HCT116 (cell line): ENCODE results near the gene TRIM29. TPM values are rescaled to one million over a fixed set of nuclear protein-coding genes. Genes with fewer than 3 reads are reported as not detected.

ENCODE experiments used
- ATAC-seq: fragments of 200-7000 bp; cut with Tn5 transposase; 2 replicates; pipeline ENCODE4 v1.9.1; 2020; ENCODE audit warnings: mild to moderate bottlenecking, moderate library complexity
- BruUV-seq: library from RNA; stranded (reverse); fragments of 400-500 nt; replicated peaks from 2 replicates; lab custom pipeline; 2021; lab: Mats Ljungman, UMichigan
- CTCF ChIA-PET: fragments of 300-600 bp; sonication (Branson Sonifier 250); formaldehyde crosslinking; loops from one replicate; lab custom pipeline; 2021; ENCODE audit warnings: antibody characterized with exemption; lab: Charles Lee
- POLR2A ChIA-PET: fragments of 300-600, 350-600 bp; sonication (Branson Sonifier 250); formaldehyde crosslinking; loops from one replicate; lab custom pipeline; 2021; ENCODE audit warnings: antibody characterized with exemption; lab: Charles Lee
- RAD21 ChIA-PET, 2 experiments: fragments of 300-600 bp; sonication (Branson Sonifier 250); formaldehyde crosslinking; loops; one replicate each; lab custom pipeline; 2023; ENCODE audit warnings: low total read pairs in 2 of 2; ENCODE audit not compliant: uncharacterized antibody in 2 of 2, unreplicated experiment in 2 of 2, low non-redundant PET in 1 of 2; lab: Charles Lee
- DNase-seq: peaks from one replicate; pipeline ENCODE4 v3.0.0-alpha.2; 2010; ENCODE audit warnings: low read depth, low spot score
- H2AFZ ChIP-seq: fragments of 200-600 bp; shearing (Covaris generic), sonication (generic); 2 replicates; pipeline ENCODE4 v1.6.1; 2017; ENCODE audit warnings: low read depth, mixed run types, mixed read lengths, antibody characterized with exemption, low read length; ENCODE audit not compliant: poor library complexity, severe bottlenecking
- H3K27ac ChIP-seq: 2 replicates; pipeline ENCODE4 v1.5.1; 2012; ENCODE audit warnings: low read depth, low read length
- H3K27me3 ChIP-seq: fragments of 200-600 bp; sonication (generic); 2 replicates; pipeline ENCODE4 v1.6.1; 2016; ENCODE audit warnings: mixed run types, low read length, mixed read lengths; ENCODE audit not compliant: insufficient read depth
- H3K36me3 ChIP-seq, 2 experiments: fragments of 200-500 bp in 1 of 2; fragments of 200-600 bp in 1 of 2; sonication (Bioruptor generic) in 1 of 2; sonication (generic) in 1 of 2; 2 replicates each; pipeline versions ENCODE4 v1.5.1 to v1.6.1; 2014 to 2016; ENCODE audit warnings: low read length in 2 of 2, inconsistent platforms in 1 of 2, mixed read lengths in 1 of 2, mixed run types in 1 of 2; ENCODE audit not compliant: insufficient read depth in 2 of 2, control insufficient read depth in 1 of 2
- H3K4me1 ChIP-seq, 2 experiments: fragments of 200-600 bp in 1 of 2; sonication (generic) in 1 of 2; 2 replicates each; pipeline versions ENCODE4 v1.5.1 to v1.6.1; 2012 to 2017; ENCODE audit warnings: low read length in 2 of 2, inconsistent platforms in 1 of 2, mild to moderate bottlenecking in 1 of 2, mixed read lengths in 1 of 2, mixed run types in 1 of 2, moderate library complexity in 1 of 2; ENCODE audit not compliant: insufficient read depth in 2 of 2, control insufficient read depth in 1 of 2
- H3K4me2 ChIP-seq: fragments of 200-600 bp; sonication (generic); 2 replicates; pipeline ENCODE4 v1.6.1; 2017; ENCODE audit warnings: mixed run types, low read length, mixed read lengths
- H3K4me3 ChIP-seq, 2 experiments: fragments of 200-600 bp in 1 of 2; sonication (generic) in 1 of 2; replicated peaks in 1 of 2; 2 replicates each; pipeline ENCODE4 v1.5.1; 2011 to 2016; ENCODE audit warnings: low read length in 2 of 2, control low read depth in 1 of 2, low read depth in 1 of 2, mild to moderate bottlenecking in 1 of 2, mixed read lengths in 1 of 2, mixed run types in 1 of 2
- H3K79me2 ChIP-seq: fragments of 200-600 bp; sonication (generic); 2 replicates; pipeline ENCODE4 v1.6.1; 2017; ENCODE audit warnings: mild to moderate bottlenecking, mixed run types, low read length, moderate library complexity, mixed read lengths; ENCODE audit not compliant: insufficient read depth
- H3K9ac ChIP-seq: fragments of 200-600 bp; sonication (generic); 2 replicates; pipeline ENCODE4 v1.6.1; 2016; ENCODE audit warnings: low read length, mixed read lengths
- H3K9me2 ChIP-seq: fragments of 200-600 bp; sonication (generic), shearing (Covaris generic); 2 replicates; pipeline ENCODE4 v1.6.1; 2017; ENCODE audit warnings: mixed run types, mild to moderate bottlenecking, moderate library complexity; ENCODE audit not compliant: insufficient read depth
- H3K9me3 ChIP-seq, 2 experiments: fragments of 200-500 bp in 1 of 2; fragments of 200-600 bp in 1 of 2; sonication (Bioruptor generic) in 1 of 2; sonication (generic) in 1 of 2; 2 replicates each; pipeline ENCODE4 v1.6.1; 2014 to 2017; ENCODE audit warnings: low read length in 2 of 2, mixed read lengths in 2 of 2, inconsistent platforms in 1 of 2, low read depth in 1 of 2, mild to moderate bottlenecking in 1 of 2, mixed run types in 1 of 2, moderate library complexity in 1 of 2; ENCODE audit not compliant: control insufficient read depth in 1 of 2, insufficient read depth in 1 of 2
- H4K20me1 ChIP-seq: fragments of 200-600 bp; sonication (generic), shearing (Covaris generic); 2 replicates; pipeline ENCODE4 v1.6.1; 2017; ENCODE audit warnings: mixed run types, mild to moderate bottlenecking, moderate library complexity; ENCODE audit not compliant: insufficient read depth
- CBX3 ChIP-seq: IDR thresholded peaks from 2 replicates; pipeline ENCODE4 v1.6.1; 2012; ENCODE audit warnings: low read depth
- CEBPB ChIP-seq: IDR thresholded peaks from 2 replicates; pipeline ENCODE4 v1.6.1; 2012; ENCODE audit warnings: low read depth
- CTCF ChIP-seq, 3 experiments: fragments of 200-600 bp in 1 of 3; sonication (generic) in 1 of 3; IDR thresholded peaks in 2 of 3; conservative IDR thresholded peaks in 1 of 3; 2 replicates each; pipeline ENCODE4 v1.5.1; 2012 to 2017; ENCODE audit warnings: low read depth in 2 of 3, low read length in 2 of 3, antibody characterized with exemption in 1 of 3, borderline replicate concordance in 1 of 3, control low read depth in 1 of 3, mild to moderate bottlenecking in 1 of 3, mixed read lengths in 1 of 3, mixed run types in 1 of 3, moderate library complexity in 1 of 3; ENCODE audit not compliant: insufficient read depth in 1 of 3
- EGR1 ChIP-seq: IDR thresholded peaks from 2 replicates; pipeline ENCODE4 v1.6.1; 2012; ENCODE audit warnings: low read depth
- ELF1 ChIP-seq: IDR thresholded peaks from 2 replicates; pipeline ENCODE4 v1.6.1; 2012; ENCODE audit warnings: low read depth, borderline replicate concordance
- FOSL1 ChIP-seq: IDR thresholded peaks from 2 replicates; pipeline ENCODE4 v1.6.1; 2012; ENCODE audit warnings: low read depth
- JUND ChIP-seq: IDR thresholded peaks from 2 replicates; pipeline ENCODE4 v1.6.1; 2012
- MAX ChIP-seq: IDR thresholded peaks from 2 replicates; pipeline ENCODE4 v1.6.1; 2012
- POLR2A ChIP-seq: IDR thresholded peaks from 2 replicates; pipeline ENCODE4 v1.7.0; 2011; ENCODE audit warnings: borderline replicate concordance; ENCODE audit not compliant: insufficient read depth, insufficient read length; ENCODE audit errors: extremely low read depth
- POLR2AphosphoS5 ChIP-seq: IDR thresholded peaks from 2 replicates; pipeline ENCODE4 v1.6.1; 2011; ENCODE audit warnings: mild to moderate bottlenecking, low read depth, low read length, moderate library complexity
- REST ChIP-seq: IDR thresholded peaks from 2 replicates; pipeline ENCODE4 v1.6.1; 2012; ENCODE audit warnings: low read depth
- SIN3A ChIP-seq: IDR thresholded peaks from 2 replicates; pipeline ENCODE4 v1.6.1; 2012; ENCODE audit warnings: low read depth
- SRF ChIP-seq: IDR thresholded peaks from 2 replicates; pipeline ENCODE4 v1.6.1; 2012; ENCODE audit warnings: low read depth
- TCF7L2 ChIP-seq: IDR thresholded peaks from 2 replicates; pipeline ENCODE4 v1.7.0; 2011; ENCODE audit warnings: borderline replicate concordance, inconsistent platforms; ENCODE audit not compliant: insufficient read depth, insufficient read length; ENCODE audit errors: extremely low read depth
- YY1 ChIP-seq: IDR thresholded peaks from 2 replicates; pipeline ENCODE4 v1.6.1; 2011; ENCODE audit warnings: low read length, low read depth, moderate library complexity, mild to moderate bottlenecking; ENCODE audit not compliant: insufficient replicate concordance; ENCODE audit errors: extremely low read depth
- ZBTB33 ChIP-seq: IDR thresholded peaks from 2 replicates; pipeline ENCODE4 v1.6.1; 2011; ENCODE audit warnings: mild to moderate bottlenecking, low read length, moderate library complexity; ENCODE audit not compliant: insufficient replicate concordance; ENCODE audit errors: extremely low read depth
- ZFX ChIP-seq: fragments of 450-650 bp; IDR thresholded peaks from 2 replicates; pipeline ENCODE4 v1.6.1; 2017
- ZNF274 ChIP-seq: fragments of 200-500 bp; sonication (Bioruptor generic); IDR thresholded peaks from 2 replicates; pipeline ENCODE4 v1.6.1; 2014; ENCODE audit warnings: mild to moderate bottlenecking, low read depth, low read length, inconsistent platforms
- intact Hi-C: fragments of 100-400 bp; cut with micrococcal nuclease; formaldehyde crosslinking; loops from 2 replicates; pipeline ENCODE4 v1.10.0; 2022
- total RNA-seq: library from RNA; stranded (reverse); gene quantifications from one replicate; pipeline ENCODE4 v1.2.1, GENCODE V29; 2021; ENCODE audit not compliant: unreplicated experiment

TRIM29 gene
- total RNA-seq, 1 experiment from 2014 or later: 0.54 TPM

- Histone ChIP-seq H3K4me2 (no peak overlapping the region), H3K9me3 (peaks cover under 1 to 5% of the 10 kb centered on the region in 2 experiments; a peak in 2 of 4 replicates), H3K27me3 (no peaks in the 10 kb centered on the region), H3K4me3 (no peak overlapping the region), H3K9ac (no peak overlapping the region), H2AFZ (no peak overlapping the region), H3K36me3 (no peaks in the 10 kb centered on the region), H4K20me1 (no peaks in the 10 kb centered on the region), H3K79me2 (no peaks in the 10 kb centered on the region), H3K27ac (no peak overlapping the region), H3K9me2 (no peaks in the 10 kb centered on the region), H3K4me1 (no peaks in the 10 kb centered on the region)
- CTCF ChIA-PET: no interaction called here
- TF ChIP-seq POLR2AphosphoS5: no peak
- no peak for TF ChIP-seq ELF1
- no peak for TF ChIP-seq ZFX
- TF ChIP-seq CEBPB: no peak
- no peak for TF ChIP-seq MAX
- no peak for TF ChIP-seq EGR1
- TF ChIP-seq POLR2A: no peak
- no peak for TF ChIP-seq FOSL1
- TF ChIP-seq JUND: no peak
- TF ChIP-seq YY1: no peak
- TF ChIP-seq TCF7L2: no peak
- no peak for TF ChIP-seq ZBTB33
- TF ChIP-seq CBX3: no peak
- no peak for TF ChIP-seq CTCF (IDR thresholded peaks at IDR 0.05 in 2 of 3, conservative IDR thresholded peaks at IDR 0.05 in 1 of 3; ENCODE audit: borderline replicate concordance in 1 of 3, insufficient read depth in 1 of 3, low read depth in 2 of 3, low read length in 2 of 3)
- TF ChIP-seq SRF: no peak
- no peak for TF ChIP-seq SIN3A
- TF ChIP-seq REST: no peak
- TF ChIP-seq ZNF274: no peak
- intact Hi-C loops: no loop called here
- DNase-seq (no peak), ATAC-seq (no peak)
- RAD21 ChIA-PET: no interaction called here
- POLR2A ChIA-PET: no interaction called here
- no TSS peak for BruUV-seq
Measured at GRCh38 chr11:120091121-120091520, 46.8 kb downstream of the TRIM29 start.
